ENCODE measurements around the gene ERMAP.

The ERMAP gene

GRCh38 chr1:42816585-42817439 lies at the start of gene ERMAP, which contains the start of gene SVBP:
TSS of gene ERMAP (plus strand) at chr1:42817122. CDS start at chr1:42830449, 13,327 bp downstream.
TSS of gene SVBP (minus strand) at chr1:42817397. CDS start at chr1:42816544, 853 bp downstream.
- peak; percentile 70 for DNase-seq (ENCODE audit: low read depth)

GRCh38 chr1:42767510-42768000 lies 49.4 kb upstream of the ERMAP start:
- DNase-seq (ENCODE audit: low read depth), result no peak

DNA sequence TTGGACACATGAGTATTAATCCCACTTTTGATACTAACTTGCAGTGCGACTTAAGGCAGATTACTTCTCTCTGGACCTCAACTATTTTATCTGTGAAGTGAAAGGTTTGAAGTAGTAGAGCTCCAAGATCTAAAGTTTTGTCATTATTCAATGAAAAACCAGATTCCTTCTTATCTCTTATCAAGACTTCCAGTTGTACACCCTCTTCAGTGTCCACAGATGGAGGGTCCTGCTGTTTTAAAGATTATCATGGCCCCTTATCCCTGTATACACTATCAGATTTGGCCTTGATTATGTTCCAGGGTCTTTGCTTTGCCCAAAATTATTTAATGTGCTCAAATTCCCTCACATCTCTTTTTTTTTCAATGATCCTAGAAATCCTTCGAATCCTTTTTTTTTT lies 48.8 kb upstream of the ERMAP start:
- no peak for DNase-seq (ENCODE audit: low read depth)

- no peak for DNase-seq (ENCODE audit: low read depth)
These were observed 47.1 kb upstream of the ERMAP start for GRCh38 chr1:42769811-42770210.

GRCh38 chr1:42773420-42773819 lies 43.5 kb upstream of the ERMAP start:
- no peak for DNase-seq (ENCODE audit: low read depth)

GRCh38 chr1:42774928-42775526 lies 41.9 kb upstream of the ERMAP start:
- no peak for DNase-seq (ENCODE audit: low read depth)

- DNase-seq (ENCODE audit: low read depth), result no peak
These were observed 40.4 kb upstream of the ERMAP start for GRCh38 chr1:42776502-42776901.

DNA sequence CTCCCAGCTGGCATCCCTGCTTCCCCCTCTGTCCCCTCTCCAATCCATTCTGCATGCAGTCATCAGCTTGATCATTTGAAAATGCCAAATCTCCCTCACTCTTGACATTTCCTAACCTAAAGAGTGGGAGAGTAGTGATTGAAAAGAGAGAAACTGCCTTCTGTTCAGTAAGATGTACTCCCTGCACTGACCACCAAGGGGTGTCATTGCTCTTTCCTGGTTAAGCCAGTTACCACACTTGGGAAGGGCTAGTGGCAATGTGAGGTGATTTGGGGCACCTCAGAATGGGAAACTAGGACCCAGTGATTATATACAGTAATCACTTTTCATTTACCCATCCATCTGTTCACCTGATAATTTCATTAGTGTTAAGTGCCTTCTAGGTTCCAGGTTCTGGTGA lies 39.1 kb upstream of the ERMAP start:
- no peak for DNase-seq (ENCODE audit: low read depth)

GRCh38 chr1:42779725-42780124 lies 37.2 kb upstream of the ERMAP start:
- DNase-seq (ENCODE audit: low read depth), result no peak

DNA sequence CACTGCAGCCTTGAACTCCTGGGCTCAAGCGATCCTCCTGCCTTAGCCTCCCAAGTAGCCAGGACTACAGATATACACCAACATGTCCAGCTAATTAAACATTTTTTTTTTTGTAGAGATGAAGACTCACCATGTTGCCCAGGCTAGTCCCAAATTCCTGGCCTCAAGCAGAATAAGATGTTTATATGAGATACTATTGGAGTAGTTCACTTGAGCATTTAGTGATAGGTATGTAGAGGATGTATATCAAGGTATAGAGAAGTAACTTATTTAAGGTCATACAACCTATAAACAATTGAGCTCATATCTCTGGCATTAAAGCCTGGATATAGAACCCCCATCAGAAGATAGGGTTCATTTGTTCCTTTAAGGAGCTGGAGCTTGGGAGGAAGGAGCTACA lies 36.7 kb upstream of the ERMAP start:
- no peak for DNase-seq (ENCODE audit: low read depth)

- no peak for DNase-seq (ENCODE audit: low read depth)
These were observed 33.8 kb upstream of the ERMAP start for GRCh38 chr1:42783092-42783491.

GRCh38 chr1:42784547-42784945 lies 32.4 kb upstream of the ERMAP start:
- no peak for DNase-seq (ENCODE audit: low read depth)

DNA sequence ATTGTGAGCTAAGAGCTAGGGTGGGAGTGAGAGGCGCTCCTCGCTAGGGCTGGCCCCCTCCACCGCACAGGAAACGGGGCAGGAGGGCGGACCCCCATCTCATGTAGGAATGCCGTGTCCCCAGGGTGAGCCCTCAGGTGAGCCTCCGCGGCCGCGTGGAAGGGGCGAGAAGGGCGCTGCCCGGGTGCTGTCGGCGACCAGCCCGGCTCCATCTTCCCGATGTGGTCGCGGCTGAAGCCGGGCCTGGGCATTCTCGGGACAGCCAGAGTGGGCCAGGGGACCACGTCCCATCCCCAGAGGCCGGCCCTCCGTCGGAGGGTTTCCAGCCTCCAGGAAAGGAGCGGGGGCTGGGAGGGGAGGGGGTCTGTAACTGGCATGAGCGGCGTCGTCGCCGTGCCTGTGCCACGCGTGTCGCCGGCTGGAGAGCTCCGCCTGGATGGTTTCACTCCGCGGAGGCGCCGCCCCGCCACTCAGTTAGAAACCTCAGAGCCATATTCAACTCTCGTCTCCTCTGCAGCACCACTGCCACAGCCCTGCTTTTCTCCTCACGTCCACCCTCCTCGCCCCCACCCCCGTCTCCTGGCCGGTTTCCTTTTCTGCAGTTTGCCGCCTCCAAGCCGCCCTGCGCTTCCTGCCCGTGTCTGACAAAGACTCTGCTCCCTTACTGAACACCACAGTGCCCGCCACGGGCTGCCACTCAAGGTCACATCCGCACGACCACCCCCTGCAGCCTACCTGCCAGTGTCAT lies 31.8 kb upstream of the ERMAP start, which contains the start of gene TMEM269:
Gene TMEM269 (plus strand): TSS at position 46 of the 748 bp plus-strand sequence. CDS start 4,903 bp downstream, outside the sequence.
- DNase-seq (ENCODE audit: low read depth), result no peak

GRCh38 chr1:42786097-42786496 lies 30.8 kb upstream of the ERMAP start:
- DNase-seq (ENCODE audit: low read depth), result no peak

- DNase-seq (ENCODE audit: low read depth), result no peak
These were observed 28.9 kb upstream of the ERMAP start for GRCh38 chr1:42788021-42788420.

DNA sequence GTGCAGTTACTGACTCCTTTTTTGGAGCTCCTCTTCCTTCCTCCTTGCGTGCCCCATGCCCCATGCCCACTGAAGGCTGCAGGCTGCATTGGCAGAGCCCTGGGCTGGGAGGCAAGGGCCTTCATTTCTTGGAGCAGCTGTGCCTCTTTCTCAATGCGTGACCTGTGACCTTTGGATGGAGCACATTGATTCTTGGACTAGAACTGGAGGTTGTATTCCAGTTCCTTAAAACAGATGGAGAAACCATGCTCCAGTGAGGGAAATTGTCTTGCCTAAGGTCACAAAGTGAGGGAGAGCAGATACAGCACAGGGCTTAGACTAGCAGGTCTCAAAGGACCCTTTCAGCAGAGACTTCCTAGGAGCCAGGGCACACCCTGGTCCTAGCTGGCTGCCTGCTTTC lies 23.1 kb upstream of the ERMAP start:
- DNase-seq (ENCODE audit: low read depth), result no peak

- DNase-seq (ENCODE audit: low read depth), result no peak
These were observed 19.5 kb upstream of the ERMAP start for GRCh38 chr1:42797414-42797813.

DNA sequence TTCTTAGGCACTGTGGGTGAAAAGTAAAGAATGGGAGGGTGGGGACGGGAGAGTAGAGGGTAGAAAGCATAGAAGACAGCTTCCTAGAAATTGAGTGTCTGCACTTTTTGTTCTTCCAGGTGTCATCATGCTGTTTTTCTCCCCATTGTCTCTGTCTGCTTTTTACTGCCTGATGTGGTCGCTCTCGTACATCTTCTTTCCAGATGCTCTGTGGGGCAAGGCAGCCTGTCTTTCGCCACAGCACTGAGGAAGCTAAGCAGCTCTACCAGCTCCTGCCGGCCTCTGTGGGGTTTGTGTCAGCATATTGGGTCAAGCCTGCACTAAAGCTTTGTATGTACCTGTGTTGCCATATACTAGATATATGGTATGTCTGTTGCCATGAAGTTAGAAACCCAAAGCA lies 18.9 kb upstream of the ERMAP start:
- DNase-seq (ENCODE audit: low read depth), result no peak

DNA sequence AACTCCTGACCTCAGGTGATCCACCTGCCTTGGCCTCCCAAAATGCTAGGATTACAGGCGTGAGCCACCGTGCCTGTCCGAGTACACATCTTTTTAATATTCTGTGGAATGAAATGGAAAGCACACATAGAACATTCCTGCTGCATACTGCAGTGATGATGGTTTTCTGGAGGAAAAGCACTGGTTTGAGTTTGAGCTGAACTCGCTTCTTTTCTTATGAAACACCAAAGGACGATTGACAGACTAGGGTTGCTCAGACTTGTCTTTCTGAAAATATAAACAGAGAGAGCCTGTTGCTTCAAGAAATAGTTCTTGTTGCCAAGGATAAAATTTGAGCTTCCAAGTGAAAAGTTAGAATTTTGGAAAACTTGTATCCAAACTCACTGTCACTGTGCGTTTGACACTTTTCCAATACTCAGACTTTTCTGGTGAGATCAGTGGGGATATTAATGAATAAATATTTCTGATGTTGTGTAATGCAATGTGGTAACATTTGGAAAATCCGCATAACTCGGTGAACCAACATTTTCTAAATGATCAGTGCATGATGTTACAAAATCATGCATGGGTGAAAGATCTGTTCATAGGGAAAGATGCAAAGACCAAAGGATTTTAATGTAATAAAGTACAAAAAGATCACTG lies 15.0 kb upstream of the ERMAP start:
- DNase-seq (ENCODE audit: low read depth), result no peak

DNA sequence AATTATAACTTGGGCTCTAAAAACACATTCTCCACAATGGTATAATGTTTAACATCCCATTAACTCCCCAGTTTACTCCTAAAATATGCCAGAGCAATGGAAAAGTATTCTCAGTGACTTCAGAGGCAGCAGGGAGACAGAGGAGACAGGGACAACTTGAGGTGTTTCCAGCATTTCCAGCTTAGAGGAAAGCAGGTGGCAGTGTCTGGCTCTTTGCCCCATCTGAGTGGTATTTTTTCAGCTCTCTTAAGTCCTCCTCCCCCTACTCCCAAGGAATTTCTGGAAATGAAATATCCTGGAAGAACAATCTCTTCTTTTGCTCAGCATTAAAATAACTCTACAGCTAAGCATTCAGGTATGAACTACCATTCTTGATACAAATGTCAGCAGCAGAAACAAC lies 10.8 kb upstream of the ERMAP start:
- DNase-seq (ENCODE audit: low read depth), result no peak

DNA sequence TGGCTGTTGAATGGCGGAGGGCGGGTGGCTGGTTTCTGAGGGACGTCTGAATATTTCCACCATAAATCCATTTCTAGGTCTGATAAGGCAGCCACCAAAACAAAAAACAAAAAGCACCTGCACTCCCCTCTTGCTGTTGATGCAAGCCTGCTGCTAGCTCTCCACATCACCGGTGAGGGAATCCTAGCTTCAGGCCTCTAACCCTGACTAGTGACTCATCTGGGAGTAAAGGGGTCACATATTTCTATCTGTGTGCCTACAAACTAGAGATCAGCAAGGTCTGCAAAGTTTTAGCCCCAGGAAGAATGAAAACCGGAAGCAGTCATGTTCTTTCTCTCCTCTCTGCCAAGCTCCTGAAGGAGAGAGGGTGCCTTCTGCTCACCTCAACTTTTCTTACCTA lies 10.3 kb upstream of the ERMAP start:
- DNase-seq (ENCODE audit: low read depth), result no peak

- no peak for DNase-seq (ENCODE audit: low read depth)
These were observed 9.8 kb upstream of the ERMAP start for GRCh38 chr1:42807056-42807668.
